Measurements from ENCODE around the gene ZC3H18. TPM values are rescaled to one million over a fixed set of nuclear protein-coding genes. Genes with fewer than 3 reads are reported as not detected.

ZC3H18 gene
- total and polyA plus RNA-seq, 2 experiments from 2014 or later = 16.8 to 37.1 TPM

GRCh38 chr16:88529596-88529995 lies 40.6 kb upstream of the ZC3H18 start:
- 96% methylated on average over 9 of the region's 9 CpGs for WGBS (ENCODE audit: low lambda C conversion rate, missing lambda C conversion rate)
- H3K27ac ChIP-seq = no peak overlapping the region

GRCh38 chr16:88530051-88530857 lies 39.9 kb upstream of the ZC3H18 start:
- no peaks in the 10 kb centered on the region for H3K27me3 ChIP-seq
- H3K4me1 ChIP-seq (ENCODE audit: insufficient read depth) = peaks cover 18% of the 10 kb centered on the region
- peak overlapping the region; percentile 31 for H3K27ac ChIP-seq
- DNase-seq (ENCODE audit: low spot score) = no peak
- H4K20me1 ChIP-seq (ENCODE audit: insufficient read depth, poor library complexity, severe bottlenecking) = no peaks in the 10 kb centered on the region
- H2AFZ ChIP-seq = no peak overlapping the region
- no peak overlapping the region for H3K4me3 ChIP-seq
- H3K9me2 ChIP-seq (replicated peaks; ENCODE audit: insufficient read depth) = no peaks in the 10 kb centered on the region
- 91% methylated on average over 25 of the region's 27 CpGs for WGBS (ENCODE audit: low lambda C conversion rate, missing lambda C conversion rate)
- no peaks in the 10 kb centered on the region for H3K36me3 ChIP-seq (replicated peaks; ENCODE audit: insufficient read depth, low read depth)
- H3K4me2 ChIP-seq = no peak overlapping the region
- no peaks in the 10 kb centered on the region for H3K9me3 ChIP-seq (ENCODE audit: low read depth)
- H3K79me2 ChIP-seq = no peaks in the 10 kb centered on the region
- TF ChIP-seq EZH2 (IDR thresholded peaks at IDR 0.05; ENCODE audit: borderline replicate concordance) (no peak), CTCF (IDR thresholded peaks at IDR 0.05; ENCODE audit: poor library complexity) (no peak), EZH2phosphoT487 (IDR thresholded peaks at IDR 0.05; ENCODE audit: low read depth, severe bottlenecking, unreplicated experiment) (no peak)

More at GRCh38 chr16:88529596-88529995, 40.6 kb upstream of the ZC3H18 start:
- Histone ChIP-seq H3K4me3 (no peak overlapping the region), H3K27me3 (no peaks in the 10 kb centered on the region), H2AFZ (no peak overlapping the region), H3K9me2 (replicated peaks; ENCODE audit: insufficient read depth) (no peaks in the 10 kb centered on the region), H3K4me1 (ENCODE audit: insufficient read depth) (peaks cover 18% of the 10 kb centered on the region), H4K20me1 (ENCODE audit: insufficient read depth, poor library complexity, severe bottlenecking) (no peaks in the 10 kb centered on the region), H3K4me2 (no peak overlapping the region), H3K79me2 (no peaks in the 10 kb centered on the region), H3K36me3 (replicated peaks; ENCODE audit: insufficient read depth, low read depth) (no peaks in the 10 kb centered on the region), H3K9me3 (ENCODE audit: low read depth) (no peaks in the 10 kb centered on the region)
- no peak for TF ChIP-seq EZH2 (IDR thresholded peaks at IDR 0.05; ENCODE audit: borderline replicate concordance)
- TF ChIP-seq EZH2phosphoT487 (IDR thresholded peaks at IDR 0.05; ENCODE audit: low read depth, severe bottlenecking, unreplicated experiment) = no peak
- no peak for TF ChIP-seq CTCF (IDR thresholded peaks at IDR 0.05; ENCODE audit: poor library complexity)
- no peak for DNase-seq (ENCODE audit: low spot score)

- TF ChIP-seq EZH2phosphoT487 (IDR thresholded peaks at IDR 0.05; ENCODE audit: low read depth, severe bottlenecking, unreplicated experiment) (no peak), CTCF (IDR thresholded peaks at IDR 0.05; ENCODE audit: poor library complexity) (no peak), EZH2 (IDR thresholded peaks at IDR 0.05; ENCODE audit: borderline replicate concordance) (no peak)
- no peaks in the 10 kb centered on the region for H4K20me1 ChIP-seq (ENCODE audit: insufficient read depth, poor library complexity, severe bottlenecking)
- H2AFZ ChIP-seq = no peak overlapping the region
- H3K27ac ChIP-seq = peak overlapping the region; percentile 31
- WGBS (ENCODE audit: low lambda C conversion rate, missing lambda C conversion rate) = 74% methylated on average over 6 of the region's 11 CpGs
- no peak overlapping the region for H3K4me3 ChIP-seq
- no peak overlapping the region for H3K4me2 ChIP-seq
- no peaks in the 10 kb centered on the region for H3K9me2 ChIP-seq (replicated peaks; ENCODE audit: insufficient read depth)
- H3K36me3 ChIP-seq (replicated peaks; ENCODE audit: insufficient read depth, low read depth) = no peaks in the 10 kb centered on the region
- no peaks in the 10 kb centered on the region for H3K79me2 ChIP-seq
- no peaks in the 10 kb centered on the region for H3K27me3 ChIP-seq
- peaks cover 16% of the 10 kb centered on the region for H3K4me1 ChIP-seq (ENCODE audit: insufficient read depth)
- DNase-seq (ENCODE audit: low spot score) = peak; percentile 55
- H3K9me3 ChIP-seq (ENCODE audit: low read depth) = no peaks in the 10 kb centered on the region
These were observed 39.4 kb upstream of the ZC3H18 start for GRCh38 chr16:88530858-88531203.
